ENCODE measurements around the gene ANGPTL4.

DNA sequence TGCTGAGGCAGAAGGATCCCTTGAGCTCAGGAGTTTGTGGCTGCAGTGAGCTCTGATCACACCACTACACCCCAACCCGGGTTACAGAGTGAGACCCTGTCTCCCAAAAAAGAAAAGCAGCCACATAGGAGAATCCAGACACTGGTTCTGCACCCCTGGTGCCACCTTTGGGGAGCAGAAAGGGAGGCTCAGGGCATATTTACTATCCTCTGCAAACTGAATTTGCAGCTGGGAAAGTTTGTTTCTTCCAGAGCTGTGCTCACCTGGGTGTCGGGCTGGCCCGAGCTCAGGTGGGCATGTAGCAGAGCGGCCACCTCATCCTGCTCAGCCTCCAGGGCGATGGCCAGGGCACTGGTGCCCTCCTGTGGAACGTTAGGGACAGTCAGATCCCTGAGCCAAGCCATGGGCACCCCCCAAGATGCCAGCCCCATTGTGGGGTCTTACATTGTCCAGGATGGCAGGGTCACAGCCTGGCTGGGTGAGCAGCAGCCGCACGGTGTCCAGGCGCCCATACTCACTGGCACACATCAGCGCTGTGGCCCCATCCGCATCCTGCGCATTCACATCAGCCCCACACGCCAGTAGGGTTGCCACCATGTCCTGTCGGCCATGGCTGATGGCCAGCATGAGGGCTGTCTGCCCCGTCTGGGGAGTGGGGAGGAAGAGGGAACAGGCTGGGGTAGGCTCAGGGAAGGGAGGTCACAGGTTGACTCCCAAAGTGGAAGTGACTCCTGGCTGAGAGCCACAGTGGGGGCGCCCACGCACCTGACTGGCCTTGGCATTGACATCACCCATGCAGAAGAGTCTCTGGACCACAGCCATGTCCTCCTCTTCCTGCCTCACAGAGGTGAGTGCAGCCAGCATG, 39.5 kb upstream of the ANGPTL4 start:
- TF ChIP-seq HNRNPH1 (optimal IDR thresholded peaks at IDR 0.05; ENCODE audit: low read depth, low read length) (no peak), SMARCA5 (IDR thresholded peaks at IDR 0.05) (no peak), ZNF174 (CRISPR knock-in tag; IDR thresholded peaks at IDR 0.05) (no peak), SMC3 (conservative IDR thresholded peaks at IDR 0.05; ENCODE audit: insufficient read depth, low read depth, low read length) (no peak)
